HG03039 (cell line): ENCODE data around the gene ZNF106.

ENCODE experiments used
- ATAC-seq: cut with Tn5 transposase; IDR thresholded peaks from one replicate; pipeline ENCODE4 v1.9.1; 2021; ENCODE audit warnings: mild to moderate bottlenecking, moderate library complexity; ENCODE audit not compliant: unreplicated experiment

ZNF106 gene

GRCh38 chr15:42409011-42409410 is 81.9 kb downstream of the ZNF106 start:
- no peak for ATAC-seq

DNA sequence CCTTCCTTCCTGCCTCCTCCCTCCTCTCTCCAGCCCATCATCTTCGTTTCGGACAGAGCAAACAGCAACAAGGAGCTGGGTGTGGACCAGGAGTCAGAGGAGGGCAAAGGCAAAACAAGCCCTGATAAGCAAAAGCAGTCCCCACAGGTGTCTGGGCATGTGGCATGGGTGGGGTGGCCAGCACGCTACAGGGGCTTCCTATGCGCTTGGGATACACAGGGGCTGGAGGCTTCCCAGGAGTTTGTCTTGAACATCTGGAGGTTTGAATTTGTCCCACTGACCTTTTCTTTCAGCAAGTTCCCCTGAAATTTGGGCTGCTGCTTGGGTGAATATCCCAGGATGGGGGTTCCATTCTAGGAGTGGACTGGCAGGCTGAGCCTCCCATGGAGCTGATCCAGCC is 82.8 kb downstream of the ZNF106 start:
- ATAC-seq = no peak

- no peak for ATAC-seq
Measured at GRCh38 chr15:42405863-42406482, 85.0 kb downstream of the ZNF106 start.

DNA sequence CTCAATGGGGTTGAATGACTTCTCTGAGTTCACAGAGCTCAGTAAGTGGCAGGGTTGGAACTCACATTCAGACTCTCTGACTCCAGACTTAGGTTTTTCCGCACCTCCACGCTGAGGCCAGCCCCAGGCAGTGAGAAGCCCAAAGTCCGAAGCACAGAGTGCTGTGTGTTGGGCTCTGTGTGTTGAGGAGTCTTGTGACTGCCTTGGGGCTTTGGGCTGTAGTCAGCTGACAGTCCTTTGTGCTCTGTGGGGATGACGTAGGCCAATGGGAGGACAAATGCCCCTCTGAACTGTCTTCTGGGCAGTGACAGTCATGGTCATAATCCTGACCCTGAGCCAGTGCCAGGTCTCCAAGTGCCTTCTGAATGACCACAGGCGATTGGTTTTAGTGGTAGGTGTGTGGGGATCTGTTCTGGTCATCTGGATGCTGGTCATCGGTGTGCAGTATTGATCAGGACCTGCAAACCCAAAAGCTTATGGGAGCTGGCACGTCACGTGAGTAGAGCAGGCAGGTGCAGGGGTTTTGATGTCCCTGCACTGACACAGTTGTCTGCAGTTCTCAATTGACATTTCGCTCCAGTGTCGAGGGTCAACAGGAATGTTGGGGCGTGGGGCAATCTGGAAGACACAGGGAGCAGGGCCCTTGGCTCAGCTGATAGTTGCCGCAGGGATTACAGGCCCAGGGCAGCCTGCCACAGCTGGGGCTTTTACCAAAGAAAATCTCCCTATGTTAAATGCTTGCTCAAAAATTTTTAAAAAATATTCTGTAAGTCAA is 86.3 kb downstream of the ZNF106 start:
- no peak for ATAC-seq

DNA sequence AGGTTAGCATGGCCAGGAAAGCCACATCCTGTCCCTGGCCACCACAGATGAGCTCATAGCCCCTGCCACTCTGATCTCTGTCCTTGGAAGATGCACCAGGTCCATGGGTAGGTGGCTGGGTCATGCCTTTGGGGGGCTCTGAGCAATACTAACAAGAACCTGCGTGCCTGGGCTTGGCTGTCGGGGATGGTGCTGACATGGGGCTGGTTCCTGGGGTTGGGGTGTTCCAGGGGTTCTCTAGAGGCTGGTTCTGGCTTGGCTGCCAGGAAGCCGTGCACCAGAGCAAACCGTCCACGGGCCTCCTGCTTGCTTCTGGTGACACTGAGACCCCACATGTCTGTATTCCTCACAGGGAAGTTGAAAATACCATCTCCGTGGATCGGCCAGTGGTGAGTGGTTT is 87.6 kb downstream of the ZNF106 start:
- ATAC-seq = no peak

DNA sequence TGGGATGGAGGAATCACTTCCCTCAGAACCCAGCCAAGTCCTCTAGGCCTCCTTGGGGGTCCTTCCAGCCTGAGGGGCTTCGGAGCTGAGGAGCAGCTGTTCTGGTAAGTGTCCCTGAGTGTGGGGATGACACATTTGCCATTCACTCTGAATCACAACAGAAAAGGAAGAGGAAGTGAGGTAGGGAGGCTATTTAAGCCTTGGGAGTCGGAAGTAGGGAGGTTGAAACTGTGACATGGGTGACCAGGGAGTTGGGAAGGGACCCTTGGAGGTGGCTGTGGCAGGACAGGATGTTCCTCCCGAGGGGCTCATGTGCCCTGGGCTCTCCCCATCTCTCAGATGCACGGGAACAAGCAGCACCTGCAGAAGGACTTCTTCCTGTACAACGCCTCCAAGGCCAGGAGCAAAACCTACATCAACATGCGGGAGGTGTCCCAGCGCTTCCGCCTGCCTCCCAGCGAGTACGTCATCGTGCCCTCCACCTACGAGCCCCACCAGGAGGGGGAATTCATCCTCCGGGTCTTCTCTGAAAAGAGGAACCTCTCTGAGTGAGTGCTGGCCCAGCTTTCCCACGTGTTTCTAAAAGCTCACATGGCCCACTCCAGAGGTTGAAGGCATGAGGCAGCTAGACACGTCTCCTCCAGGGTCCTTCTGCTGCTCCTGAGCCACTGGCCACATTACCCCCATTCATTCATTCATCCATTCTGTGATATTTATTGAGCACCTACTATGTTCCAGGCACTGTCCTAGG is 88.3 kb downstream of the ZNF106 start:
- no peak for ATAC-seq

DNA sequence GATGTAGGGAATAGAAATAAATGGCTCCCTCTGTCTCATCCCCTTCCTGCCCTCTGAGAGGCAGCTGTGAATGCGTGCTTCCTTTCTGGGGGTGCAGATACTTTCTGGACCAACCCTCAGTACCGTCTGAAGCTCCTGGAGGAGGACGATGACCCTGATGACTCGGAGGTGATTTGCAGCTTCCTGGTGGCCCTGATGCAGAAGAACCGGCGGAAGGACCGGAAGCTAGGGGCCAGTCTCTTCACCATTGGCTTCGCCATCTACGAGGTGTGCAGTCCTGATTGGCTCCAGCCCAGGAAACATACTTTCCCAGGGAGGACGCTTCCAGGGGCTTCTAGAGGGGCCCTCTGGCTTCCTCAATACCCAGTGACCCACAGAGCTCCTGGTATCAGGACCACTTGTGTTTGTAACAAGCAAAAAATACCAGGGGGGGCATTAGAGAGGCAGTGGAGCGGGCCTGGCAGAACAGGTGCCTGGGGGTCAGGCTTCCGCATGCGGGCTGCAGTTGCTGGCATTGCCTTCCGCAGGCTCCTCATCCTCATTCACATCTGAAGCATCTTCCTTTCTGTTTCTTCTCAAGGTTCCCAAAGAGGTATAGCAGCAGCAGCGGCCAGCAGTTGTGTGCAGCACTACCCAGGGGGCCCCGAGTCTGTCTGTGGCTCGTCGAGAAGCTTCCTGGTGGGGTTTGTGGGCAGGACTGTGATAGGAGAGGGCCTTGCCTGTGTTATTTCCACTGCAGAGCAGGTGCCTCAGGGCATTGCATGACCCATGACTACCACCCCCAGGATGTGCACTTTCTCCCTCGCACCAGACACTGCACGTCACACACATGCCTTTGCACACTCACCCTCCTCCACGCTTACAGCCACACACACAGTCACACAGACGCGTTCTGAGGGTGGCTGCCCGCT is 89.1 kb downstream of the ZNF106 start:
- ATAC-seq = no peak

DNA sequence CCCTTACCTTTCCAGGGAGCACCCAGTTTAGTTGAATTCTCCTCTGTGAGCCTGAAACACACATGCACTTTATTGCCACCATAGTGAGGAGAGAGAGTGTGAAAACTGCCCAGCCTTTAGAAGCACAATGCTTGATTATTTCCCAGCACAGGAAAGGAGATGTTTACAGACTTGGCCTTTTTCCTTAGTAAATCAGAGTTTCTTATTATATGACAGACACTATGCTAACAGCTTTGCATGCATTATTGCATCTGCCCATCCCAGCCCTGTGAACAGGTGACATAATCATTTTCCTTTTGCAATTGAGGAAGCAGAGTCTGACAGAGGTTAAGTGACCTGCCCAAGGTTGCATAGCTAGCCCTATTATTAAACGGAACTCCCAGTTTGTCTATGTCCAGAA is 95.1 kb downstream of the ZNF106 start:
- ATAC-seq = no peak

GRCh38 chr15:42394106-42394505 is 96.8 kb downstream of the ZNF106 start:
- no peak for ATAC-seq

DNA sequence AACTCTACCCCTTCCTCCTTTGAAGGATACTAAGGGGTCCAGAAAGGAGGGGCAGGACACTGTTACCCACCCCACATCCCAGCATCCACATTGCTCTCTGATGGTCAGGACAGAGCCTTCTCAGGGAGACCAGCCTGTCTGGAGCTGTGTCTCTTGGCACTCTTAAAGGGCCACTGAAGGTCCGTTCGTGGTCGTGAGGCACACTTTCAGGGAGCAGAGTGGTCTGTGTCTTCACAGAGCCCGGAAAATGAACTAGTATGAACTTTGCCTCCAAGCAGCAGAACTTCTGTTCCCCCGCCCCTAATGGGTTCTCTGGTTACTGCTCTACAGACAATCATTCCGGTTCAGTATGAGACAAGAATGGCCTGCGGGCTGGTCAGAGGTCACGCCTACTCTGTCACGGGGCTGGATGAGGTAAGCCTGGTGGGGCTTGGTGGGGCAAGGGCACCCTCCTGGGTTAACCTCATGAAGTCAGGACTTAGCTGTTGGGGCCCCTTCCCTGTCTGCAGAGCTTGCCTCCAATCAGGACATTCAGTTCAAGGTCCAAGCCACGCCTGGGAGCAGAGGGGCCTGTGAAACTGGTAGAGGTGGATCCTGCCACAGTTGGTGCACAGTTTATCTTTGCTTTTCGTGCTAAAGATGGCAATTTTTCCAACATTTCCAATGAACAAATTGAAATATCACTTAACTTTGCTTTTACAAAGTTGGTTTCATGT is 98.5 kb downstream of the ZNF106 start:
- no peak for ATAC-seq

GRCh38 chr15:42387603-42388002 is 103.3 kb downstream of the ZNF106 start:
- no peak for ATAC-seq

- no peak for ATAC-seq
Measured at GRCh38 chr15:42385980-42386700, 104.8 kb downstream of the ZNF106 start.

DNA sequence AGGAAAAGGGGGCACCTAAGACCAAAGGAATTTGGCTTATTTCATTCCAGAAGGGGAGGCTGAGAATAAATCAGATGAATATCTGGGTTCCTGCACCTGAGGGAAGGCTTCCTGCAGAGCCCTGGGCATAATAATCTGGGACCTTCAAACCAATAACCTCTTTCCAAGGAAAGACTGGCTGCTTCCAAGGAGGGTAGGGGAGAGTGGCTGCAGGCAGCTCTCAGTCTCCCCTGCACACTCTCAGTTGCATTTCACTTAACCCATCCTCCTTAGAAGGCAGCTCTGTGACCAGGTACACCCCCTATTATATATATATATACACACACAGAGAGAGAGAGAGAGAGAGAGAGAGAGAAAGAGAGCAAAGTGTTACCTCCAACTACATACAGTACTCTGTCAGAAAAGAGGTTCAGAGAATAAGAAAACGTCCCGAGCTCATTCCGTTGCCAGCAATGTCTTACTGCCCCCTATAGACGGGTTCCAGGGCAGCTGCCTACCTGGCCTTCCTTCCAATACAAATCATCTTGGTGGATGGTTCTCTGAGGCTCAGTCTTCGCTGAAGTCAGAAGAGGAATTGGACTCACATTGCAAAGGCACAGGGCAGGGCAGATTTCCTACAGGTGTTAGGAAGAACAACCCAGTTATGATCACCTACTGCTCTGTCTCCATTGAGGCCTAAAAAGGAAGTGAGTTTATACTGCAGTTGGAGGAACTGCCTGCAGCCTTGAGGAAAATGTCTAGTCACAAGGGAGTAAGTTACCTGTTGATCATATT is 105.5 kb downstream of the ZNF106 start:
- no peak for ATAC-seq

- no peak for ATAC-seq
Measured at GRCh38 chr15:42384597-42384996, 106.3 kb downstream of the ZNF106 start.

DNA sequence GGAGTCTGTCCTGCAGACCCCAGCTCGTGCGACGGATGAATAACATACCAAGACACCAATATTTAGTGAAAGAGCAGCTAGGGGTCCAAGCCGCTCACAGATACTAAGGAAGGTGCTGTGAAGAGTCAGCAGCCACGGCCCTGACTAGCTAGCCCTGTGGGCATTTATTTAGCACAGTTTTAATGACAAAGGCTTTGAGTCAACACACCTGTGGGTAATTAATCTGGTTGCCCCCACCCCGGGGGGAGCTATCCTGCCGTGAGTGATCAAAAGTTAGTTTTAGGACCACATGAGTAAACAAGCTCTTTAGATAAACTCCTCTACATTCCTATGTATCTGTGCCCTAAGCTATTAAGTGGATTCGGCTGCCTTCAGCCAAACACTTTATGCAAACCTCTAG is 112.9 kb downstream of the ZNF106 start:
- ATAC-seq = no peak

DNA sequence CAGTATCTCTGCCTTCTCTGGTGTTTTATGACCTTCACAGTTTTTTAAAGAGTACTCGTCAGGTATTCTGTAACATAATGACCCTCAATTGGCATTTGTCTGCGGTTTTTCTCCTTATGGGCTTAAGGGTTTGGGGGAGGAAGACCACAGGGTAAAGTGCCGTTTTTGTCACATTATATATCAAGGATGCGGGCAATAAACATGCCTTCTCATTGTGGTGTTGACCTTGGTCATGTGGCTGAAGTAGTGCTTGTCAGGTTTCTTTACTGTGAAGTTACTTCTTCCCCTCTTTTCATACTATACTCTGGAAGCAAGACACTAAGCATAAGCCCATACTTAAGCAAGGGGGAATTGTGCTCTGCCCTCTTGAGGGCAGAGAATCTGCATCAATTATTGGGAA is 115.0 kb downstream of the ZNF106 start:
- no peak for ATAC-seq

- no peak for ATAC-seq
Measured at GRCh38 chr15:42375252-42375651, 115.7 kb downstream of the ZNF106 start.

DNA sequence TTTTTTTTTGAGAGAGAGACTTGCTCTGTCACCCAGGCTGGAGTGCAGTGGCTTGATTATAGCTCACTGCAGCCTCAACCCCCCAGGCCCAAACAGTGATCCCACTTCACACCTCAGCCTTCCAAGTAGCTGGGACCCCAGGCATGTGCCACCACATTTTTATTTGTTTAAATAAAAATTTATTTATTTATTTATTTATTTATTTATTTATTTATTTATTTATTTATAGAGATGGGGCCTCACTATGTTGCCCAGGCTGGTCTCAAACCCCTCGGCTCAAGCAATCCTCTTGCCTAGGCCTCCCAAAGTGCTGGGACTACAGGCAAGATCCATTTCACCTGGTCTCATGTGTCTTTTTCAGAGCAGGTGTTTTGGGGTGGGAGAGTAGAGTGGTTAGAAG is 116.1 kb downstream of the ZNF106 start:
- no peak for ATAC-seq

- ATAC-seq = no peak
Measured at GRCh38 chr15:42373936-42374335, 117.0 kb downstream of the ZNF106 start.
